Measurements from ENCODE around the gene DVL1. TPM values are rescaled to one million over a fixed set of nuclear protein-coding genes. Genes with fewer than 3 reads are reported as not detected.

DVL1 gene
- total and polyA plus RNA-seq, 2 of the 13 experiments (the other 11 are each of a cell fraction or from before 2014, with no cell fraction given): 30.8 to 60.4 TPM

- TF ChIP-seq ZBTB38 (CRISPR knock-in tag; IDR thresholded peaks at IDR 0.05) (0 out of 2 replicates have a peak, but pooled peaks have one; percentile 67), ZNF547 (CRISPR knock-in tag; IDR thresholded peaks at IDR 0.05) (no peak), ZNF672 (CRISPR knock-in tag; IDR thresholded peaks at IDR 0.05) (no peak), ZNF484 (CRISPR knock-in tag; IDR thresholded peaks at IDR 0.05; ENCODE audit: borderline replicate concordance, low read depth) (no peak), ZNF432 (CRISPR knock-in tag; IDR thresholded peaks at IDR 0.05; ENCODE audit: borderline replicate concordance) (no peak), AHR (CRISPR knock-in tag; IDR thresholded peaks at IDR 0.05) (no peak), ZNF263 (CRISPR knock-in tag; IDR thresholded peaks at IDR 0.05) (peak; percentile 44; the same call in 1 of the 2 replicates), HOXA5 (CRISPR knock-in tag; IDR thresholded peaks at IDR 0.05) (no peak), ZNF850 (CRISPR knock-in tag; conservative IDR thresholded peaks at IDR 0.05) (no peak), ZBTB1 (CRISPR knock-in tag; IDR thresholded peaks at IDR 0.05; ENCODE audit: borderline replicate concordance) (no peak)
- TF ChIP-seq, protein P1, sequence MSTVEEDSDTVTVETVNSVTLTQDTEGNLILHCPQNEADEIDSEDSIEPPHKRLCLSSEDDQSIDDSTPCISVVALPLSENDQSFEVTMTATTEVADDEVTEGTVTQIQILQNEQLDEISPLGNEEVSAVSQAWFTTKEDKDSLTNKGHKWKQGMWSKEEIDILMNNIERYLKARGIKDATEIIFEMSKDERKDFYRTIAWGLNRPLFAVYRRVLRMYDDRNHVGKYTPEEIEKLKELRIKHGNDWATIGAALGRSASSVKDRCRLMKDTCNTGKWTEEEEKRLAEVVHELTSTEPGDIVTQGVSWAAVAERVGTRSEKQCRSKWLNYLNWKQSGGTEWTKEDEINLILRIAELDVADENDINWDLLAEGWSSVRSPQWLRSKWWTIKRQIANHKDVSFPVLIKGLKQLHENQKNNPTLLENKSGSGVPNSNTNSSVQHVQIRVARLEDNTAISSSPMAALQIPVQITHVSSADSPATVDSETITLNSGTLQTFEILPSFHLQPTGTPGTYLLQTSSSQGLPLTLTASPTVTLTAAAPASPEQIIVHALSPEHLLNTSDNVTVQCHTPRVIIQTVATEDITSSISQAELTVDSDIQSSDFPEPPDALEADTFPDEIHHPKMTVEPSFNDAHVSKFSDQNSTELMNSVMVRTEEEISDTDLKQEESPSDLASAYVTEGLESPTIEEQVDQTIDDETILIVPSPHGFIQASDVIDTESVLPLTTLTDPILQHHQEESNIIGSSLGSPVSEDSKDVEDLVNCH (CRISPR knock-in tag; IDR thresholded peaks at IDR 0.05): no peak
- TF ChIP-seq, protein P2, sequence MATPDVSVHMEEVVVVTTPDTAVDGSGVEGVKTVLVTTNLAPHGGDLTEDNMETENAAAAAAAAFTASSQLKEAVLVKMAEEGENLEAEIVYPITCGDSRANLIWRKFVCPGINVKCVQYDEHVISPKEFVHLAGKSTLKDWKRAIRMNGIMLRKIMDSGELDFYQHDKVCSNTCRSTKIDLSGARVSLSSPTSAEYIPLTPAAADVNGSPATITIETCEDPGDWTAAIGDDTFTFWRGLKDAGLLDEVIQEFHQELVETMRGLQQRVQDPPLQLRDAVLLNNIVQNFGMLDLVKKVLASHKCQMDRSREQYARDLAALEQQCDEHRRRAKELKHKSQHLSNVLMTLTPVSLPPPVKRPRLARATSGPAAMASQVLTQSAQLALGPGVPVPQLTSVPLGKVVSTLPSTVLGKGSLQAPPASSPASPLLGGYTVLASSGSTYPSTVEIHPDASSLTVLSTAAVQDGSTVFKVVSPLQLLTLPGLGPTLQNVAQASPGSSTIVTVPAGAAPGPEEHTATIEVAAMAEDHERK (CRISPR knock-in tag; IDR thresholded peaks at IDR 0.05; ENCODE audit: low read depth): no peak
Observed at GRCh38 chr1:1300352-1300739, 48.9 kb downstream of the DVL1 start (continued).

Measured in HepG2 (cell line).